Thyroid gland (tissue), 4 donors: ENCODE results near the gene CCDC178. TPM values are rescaled to one million over a fixed set of nuclear protein-coding genes. Genes with fewer than 3 reads are reported as not detected.
"Not testable (repeated sequence)": the region's sequence is repeated elsewhere in the genome, so short reads cannot be mapped to it uniquely, and the experiment has no call there.

Experiments used
- DNase-seq, 2 donors: peaks; one replicate each; pipeline ENCODE4 v3.0.0-alpha.2; 2019
- H3K27ac ChIP-seq, 3 donors: fragments of 200-600 bp; sonication (generic); 1 replicate in 2 of 3; 2 replicates in 1 of 3; pipeline ENCODE4 v1.5.1; 2016 to 2019; ENCODE audit warnings: mild to moderate bottlenecking in 1 of 3, moderate library complexity in 1 of 3
- H3K27me3 ChIP-seq: fragments of 200-600 bp; sonication (generic); one replicate; pipeline ENCODE4 v1.5.1; 2019
- H3K36me3 ChIP-seq, 2 donors: fragments of 200-600 bp; sonication (generic); one replicate each; pipeline ENCODE4 v1.5.1; 2016 to 2019
- H3K4me1 ChIP-seq, 2 donors: fragments of 200-600 bp; sonication (generic); one replicate each; pipeline ENCODE4 v1.5.1; 2017 to 2019
- H3K4me3 ChIP-seq, 3 donors: fragments of 200-600 bp; sonication (generic); replicated peaks in 1 of 3; 1 replicate in 2 of 3; 2 replicates in 1 of 3; pipeline ENCODE4 v1.5.1; 2016; ENCODE audit warnings: mild to moderate bottlenecking in 1 of 3
- H3K9me3 ChIP-seq: fragments of 200-600 bp; sonication (generic); one replicate; pipeline ENCODE4 v1.5.1; 2017
- POLR2A ChIP-seq, 2 donors: fragments of 450-650 bp; IDR thresholded peaks; one replicate each; pipeline ENCODE4 v1.6.1; 2017; ENCODE audit warnings: antibody characterized with exemption in 2 of 2, mild to moderate bottlenecking in 2 of 2, moderate library complexity in 1 of 2
- WGBS, 2 donors: methylation state at CpG; one replicate each; pipeline ENCODE4 v1.1.5; 2017; 5-methylcytosine and 5-hydroxymethylcytosine counted together
- intact Hi-C: fragments of 100-400 bp; cut with DNase I; formaldehyde crosslinking; loops from one replicate; pipeline ENCODE4 v1.15.1; 2023
- total RNA-seq, 4 donors: library from RNA; depleted of rRNA; stranded (reverse); fragments of >200 nt; gene quantifications; one replicate each; pipeline ENCODE4 v1.2.3, GENCODE V29; 2016
- TF ChIP-seq, protein P1 (sequence below), 6 experiments: fragments of 200-600 bp in 3 of 6; fragments of 450-650 bp in 3 of 6; sonication (generic) in 3 of 6; IDR thresholded peaks; one replicate each; pipeline ENCODE4 v1.5.1; 2016 to 2019; ENCODE audit warnings: antibody characterized with exemption in 6 of 6, mild to moderate bottlenecking in 2 of 6, inconsistent platforms in 1 of 6, moderate library complexity in 1 of 6

The CCDC178 gene
- total RNA-seq, 4 donors from 2014 or later, result 1.4 to 3.1 (median 1.7) TPM; not detected in 1

DNA sequence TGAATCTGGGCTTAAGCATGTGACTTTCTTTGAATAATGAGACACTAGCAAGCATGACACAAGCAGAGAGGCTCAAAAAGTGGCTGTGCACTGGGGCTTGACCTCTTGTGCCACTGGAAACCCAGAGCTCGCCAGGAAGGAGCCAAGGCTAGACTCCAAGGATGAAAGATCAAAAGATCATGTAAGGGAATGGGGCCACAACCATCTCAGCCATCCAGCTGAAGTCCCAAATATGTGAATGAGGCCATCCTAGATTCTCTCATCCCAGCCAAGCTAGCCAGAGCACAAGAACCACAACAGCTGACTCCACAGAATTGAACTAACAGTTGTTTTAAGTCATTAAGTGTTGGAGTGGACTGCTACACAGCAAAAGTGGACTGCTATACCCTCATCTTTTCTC is 288.1 kb downstream of the CCDC178 start:
- intact Hi-C loops, result no loop called here
- 15 to 38% methylated on average over 1 of the region's 1 CpG for WGBS, 2 donors

DNA sequence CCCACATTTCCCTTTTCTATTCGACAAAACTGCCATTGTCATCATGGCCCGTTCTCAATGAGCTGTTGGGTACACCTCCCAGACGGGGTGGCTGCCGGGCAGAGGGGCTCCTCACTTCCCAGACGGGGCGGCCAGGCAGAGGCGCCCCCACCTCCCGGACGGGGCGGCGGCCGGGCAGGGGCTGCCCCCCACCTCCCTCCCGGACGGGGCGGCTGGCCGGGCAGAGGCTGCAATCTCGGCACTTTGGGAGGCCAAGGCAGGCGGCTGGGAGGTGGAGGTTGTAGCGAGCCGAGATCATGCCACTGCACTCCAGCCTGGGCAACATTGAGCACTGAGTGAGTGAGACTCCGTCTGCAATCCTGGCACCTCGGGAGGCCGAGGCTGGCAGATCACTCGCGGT is 292.7 kb downstream of the CCDC178 start:
- H3K27me3 ChIP-seq, H3K4me3 ChIP-seq, H3K27ac ChIP-seq, H3K36me3 ChIP-seq, DNase-seq, H3K9me3 ChIP-seq, intact Hi-C loops, H3K4me1 ChIP-seq: not testable (repeated sequence)
- WGBS, 2 donors, result 94 to 99% methylated on average over 13 to 25 of the region's 25 CpGs

More for the DNA sequence above, 288.1 kb downstream of the CCDC178 start:
- Histone ChIP-seq H3K27ac (peak overlapping the region in 1 of 3 donors; percentile 60), H3K27me3 (no peaks in the 10 kb centered on the region), H3K36me3 (no peaks in the 10 kb centered on the region), H3K4me3 (no peak overlapping the region), H3K4me1 (peaks cover 0 to 6% of the 10 kb centered on the region in 2 donors), H3K9me3 (no peaks in the 10 kb centered on the region)
- TF ChIP-seq, protein P1, sequence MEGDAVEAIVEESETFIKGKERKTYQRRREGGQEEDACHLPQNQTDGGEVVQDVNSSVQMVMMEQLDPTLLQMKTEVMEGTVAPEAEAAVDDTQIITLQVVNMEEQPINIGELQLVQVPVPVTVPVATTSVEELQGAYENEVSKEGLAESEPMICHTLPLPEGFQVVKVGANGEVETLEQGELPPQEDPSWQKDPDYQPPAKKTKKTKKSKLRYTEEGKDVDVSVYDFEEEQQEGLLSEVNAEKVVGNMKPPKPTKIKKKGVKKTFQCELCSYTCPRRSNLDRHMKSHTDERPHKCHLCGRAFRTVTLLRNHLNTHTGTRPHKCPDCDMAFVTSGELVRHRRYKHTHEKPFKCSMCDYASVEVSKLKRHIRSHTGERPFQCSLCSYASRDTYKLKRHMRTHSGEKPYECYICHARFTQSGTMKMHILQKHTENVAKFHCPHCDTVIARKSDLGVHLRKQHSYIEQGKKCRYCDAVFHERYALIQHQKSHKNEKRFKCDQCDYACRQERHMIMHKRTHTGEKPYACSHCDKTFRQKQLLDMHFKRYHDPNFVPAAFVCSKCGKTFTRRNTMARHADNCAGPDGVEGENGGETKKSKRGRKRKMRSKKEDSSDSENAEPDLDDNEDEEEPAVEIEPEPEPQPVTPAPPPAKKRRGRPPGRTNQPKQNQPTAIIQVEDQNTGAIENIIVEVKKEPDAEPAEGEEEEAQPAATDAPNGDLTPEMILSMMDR (IDR thresholded peaks at IDR 0.05), result no peak
- TF ChIP-seq POLR2A (IDR thresholded peaks at IDR 0.05), result no peak
- peak; percentile 79 for DNase-seq

- Histone ChIP-seq H3K9me3 (no peaks in the 10 kb centered on the region), H3K4me3 (no peak overlapping the region), H3K27me3 (no peaks in the 10 kb centered on the region), H3K36me3 (no peaks in the 10 kb centered on the region), H3K27ac (no peak overlapping the region), H3K4me1 (no peaks in the 10 kb centered on the region)
- WGBS, 2 donors, result 90 to 95% methylated on average over 2 of the region's 2 CpGs
- no peak for TF ChIP-seq POLR2A (IDR thresholded peaks at IDR 0.05)
- TF ChIP-seq, protein P1 (IDR thresholded peaks at IDR 0.05), result no peak
- DNase-seq, result no peak
- intact Hi-C loops, result no loop called here
Observed at GRCh38 chr18:33146014-33146413, 294.5 kb downstream of the CCDC178 start.

- Histone ChIP-seq H3K36me3 (no peaks in the 10 kb centered on the region), H3K27me3 (no peaks in the 10 kb centered on the region), H3K4me1 (no peaks in the 10 kb centered on the region), H3K4me3 (no peak overlapping the region), H3K27ac (no peak overlapping the region), H3K9me3 (no peaks in the 10 kb centered on the region)
- TF ChIP-seq, protein P1 (IDR thresholded peaks at IDR 0.05), result no peak
- TF ChIP-seq POLR2A (IDR thresholded peaks at IDR 0.05), result no peak
- no peak for DNase-seq
- 60 to 66% methylated on average over 2 of the region's 2 CpGs for WGBS, 2 donors
- intact Hi-C loops, result no loop called here
Observed at GRCh38 chr18:33135951-33136660, 304.4 kb downstream of the CCDC178 start.

DNA sequence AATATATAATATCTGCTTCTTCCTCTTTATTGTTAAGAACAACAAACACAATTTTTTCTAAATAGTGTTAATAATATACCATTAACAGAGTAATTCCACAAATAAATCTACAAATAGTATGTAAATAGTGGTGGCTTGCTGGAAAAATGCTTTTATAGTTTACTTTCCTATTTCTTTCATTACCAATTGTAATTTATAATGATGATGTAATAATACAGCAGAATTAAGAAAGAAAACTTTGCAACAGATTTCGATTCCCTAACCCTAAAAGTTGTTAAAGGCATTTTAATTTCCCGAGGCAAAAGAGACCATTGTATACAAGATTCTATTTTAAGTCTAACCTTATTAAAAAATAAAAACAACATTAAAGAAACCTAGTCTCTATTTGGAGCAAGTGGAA is 307.9 kb downstream of the CCDC178 start:
- DNase-seq, result no peak
- Histone ChIP-seq H3K27ac (no peak overlapping the region), H3K9me3 (no peaks in the 10 kb centered on the region), H3K4me1 (no peaks in the 10 kb centered on the region), H3K36me3 (no peaks in the 10 kb centered on the region), H3K27me3 (no peaks in the 10 kb centered on the region), H3K4me3 (no peak overlapping the region)
- TF ChIP-seq, protein P1 (IDR thresholded peaks at IDR 0.05), result no peak
- TF ChIP-seq POLR2A (IDR thresholded peaks at IDR 0.05), result no peak
- 89 to 93% methylated on average over 2 of the region's 2 CpGs for WGBS, 2 donors
- intact Hi-C loops, result no loop called here
